Hepatocyte (in vitro differentiated cells): ENCODE data around the gene CNGA1.

Experiments
- CTCF ChIP-seq: fragments of 200-600 bp; sonication (generic); IDR thresholded peaks from 2 replicates; pipeline ENCODE4 v1.5.1; 2016; ENCODE audit warnings: antibody characterized with exemption, mild to moderate bottlenecking; ENCODE audit not compliant: poor library complexity
- EZH2 ChIP-seq: fragments of 200-600 bp; sonication (generic); IDR thresholded peaks from 2 replicates; pipeline ENCODE4 v1.6.1; 2016; ENCODE audit warnings: antibody characterized with exemption, mild to moderate bottlenecking, borderline replicate concordance

- TF ChIP-seq CTCF = no peak
- TF ChIP-seq EZH2 = no peak
Observed at GRCh38 chr4:47972181-47972580, 44.3 kb downstream of the CNGA1 start.
